Skin of body (tissue), 2 donors: ENCODE measurements around the gene SAG. TPM values are rescaled to one million over a fixed set of nuclear protein-coding genes. Genes with fewer than 3 reads are reported as not detected.
"Not testable (repeated sequence)": the region's sequence is repeated elsewhere in the genome, so short reads cannot be mapped to it uniquely, and the experiment has no call there.

Experiments
- DNase-seq: peaks from one replicate; lab custom pipeline; 2025; lab: John Stamatoyannopoulos, UW
- total RNA-seq: library from RNA; depleted of rRNA; stranded (reverse); fragments of >200 nt; gene quantifications from one replicate; pipeline ENCODE4 v1.2.3, GENCODE V29; 2014

Gene SAG
- total RNA-seq, 1 donor from 2014 or later, result not detected

DNA sequence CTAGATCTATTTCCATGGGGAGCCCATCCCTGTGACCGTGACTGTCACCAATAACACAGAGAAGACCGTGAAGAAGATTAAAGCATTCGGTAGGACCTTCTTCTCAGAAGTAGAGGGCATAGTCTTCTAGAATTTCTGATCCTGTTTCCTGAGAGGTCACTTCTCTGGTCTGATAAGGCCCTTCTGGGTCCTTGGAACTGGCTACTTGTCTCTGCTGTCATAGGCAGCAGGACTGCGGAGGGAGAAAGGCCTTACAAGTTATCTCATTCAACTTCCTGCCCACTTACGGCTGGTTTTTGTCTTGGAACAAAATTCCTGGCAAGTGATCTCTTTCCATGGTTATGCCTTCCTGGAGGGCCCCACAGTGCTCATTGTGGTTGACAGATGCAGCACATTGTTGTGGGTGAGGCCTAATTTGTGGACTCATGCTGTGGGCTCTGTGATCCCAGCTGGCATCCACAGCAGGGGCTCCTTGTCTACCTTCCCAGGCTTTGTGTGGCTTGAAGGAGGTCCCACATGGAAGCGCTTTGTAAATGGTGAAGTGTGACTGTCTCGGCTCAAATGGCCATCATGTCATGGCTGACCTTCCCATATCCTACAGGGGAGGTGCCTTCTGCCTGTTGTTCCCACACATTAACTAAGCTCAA, 22.0 kb downstream of the SAG start:
- peak; percentile 27 for DNase-seq

DNA sequence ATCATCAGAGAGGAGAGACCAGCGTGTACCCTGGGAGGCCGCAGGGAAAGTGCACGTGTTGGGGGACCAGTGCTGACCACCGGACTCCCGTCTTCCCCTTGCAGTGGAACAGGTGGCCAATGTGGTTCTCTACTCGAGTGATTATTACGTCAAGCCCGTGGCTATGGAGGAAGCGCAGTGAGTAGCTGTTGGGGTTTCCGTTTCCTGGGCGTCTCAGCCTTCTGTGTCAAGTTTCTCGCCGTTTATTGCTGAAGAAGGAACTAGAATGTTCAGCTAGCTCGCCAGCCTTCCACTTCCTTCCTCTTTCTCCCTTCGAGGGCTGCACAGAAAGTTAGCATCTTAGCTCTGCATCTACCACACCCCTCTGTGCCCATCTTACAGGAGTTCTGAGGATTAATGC, 23.9 kb downstream of the SAG start:
- no peak for DNase-seq

DNA sequence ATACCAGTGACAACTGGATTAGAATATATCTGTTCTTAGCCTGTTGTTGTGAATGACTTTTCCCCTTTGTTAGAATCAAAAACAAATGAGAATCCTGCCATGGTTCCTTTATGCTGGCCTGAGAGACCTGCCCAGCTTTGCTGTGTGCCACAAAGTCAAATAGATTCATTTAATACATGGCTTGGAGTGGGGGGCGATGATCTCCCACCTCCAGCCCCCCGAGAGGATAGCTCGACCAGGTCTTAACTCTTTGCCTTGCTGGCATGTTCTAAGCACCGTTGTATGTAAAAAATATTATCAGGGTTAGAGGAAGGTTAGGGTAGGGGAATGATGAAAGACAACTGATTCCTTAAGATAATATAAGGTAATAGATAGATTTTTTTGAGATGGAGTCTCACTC, 24.5 kb downstream of the SAG start:
- DNase-seq, result no peak

DNA sequence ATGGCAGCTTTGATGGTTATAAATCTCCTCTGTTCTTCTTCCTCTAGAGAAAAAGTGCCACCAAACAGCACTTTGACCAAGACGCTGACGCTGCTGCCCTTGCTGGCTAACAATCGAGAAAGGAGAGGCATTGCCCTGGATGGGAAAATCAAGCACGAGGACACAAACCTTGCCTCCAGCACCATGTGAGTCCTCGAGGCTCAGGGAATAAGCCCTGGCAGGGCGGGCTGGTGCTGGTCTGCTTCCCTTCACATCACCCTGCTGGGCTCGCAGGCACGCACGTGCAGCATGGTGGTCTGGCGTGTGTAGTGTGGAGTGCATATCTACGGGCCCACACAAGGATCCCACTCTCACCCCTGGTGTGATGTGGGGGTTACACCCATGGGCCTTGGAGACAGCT, 27.3 kb downstream of the SAG start:
- DNase-seq, result no peak

DNA sequence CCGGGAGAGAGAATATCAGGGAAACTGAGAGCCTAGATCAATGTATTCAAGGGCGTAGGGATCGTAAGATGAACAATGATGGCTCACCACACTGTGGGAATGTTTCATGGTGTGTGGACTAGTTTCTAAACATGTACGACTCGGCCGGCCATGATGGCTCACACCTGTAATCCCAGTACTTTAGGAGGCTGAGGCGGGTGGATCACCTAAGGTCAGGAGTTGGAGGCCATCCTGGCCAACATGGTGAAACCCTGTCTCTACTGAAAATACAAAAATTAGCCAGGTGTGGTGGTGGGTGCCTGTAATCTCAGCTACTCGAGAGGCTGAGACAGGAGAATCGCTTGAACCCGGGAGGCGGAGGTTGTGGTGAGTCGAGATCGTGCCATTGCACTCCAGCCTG, 28.5 kb downstream of the SAG start:
- not testable (repeated sequence) for DNase-seq

DNA sequence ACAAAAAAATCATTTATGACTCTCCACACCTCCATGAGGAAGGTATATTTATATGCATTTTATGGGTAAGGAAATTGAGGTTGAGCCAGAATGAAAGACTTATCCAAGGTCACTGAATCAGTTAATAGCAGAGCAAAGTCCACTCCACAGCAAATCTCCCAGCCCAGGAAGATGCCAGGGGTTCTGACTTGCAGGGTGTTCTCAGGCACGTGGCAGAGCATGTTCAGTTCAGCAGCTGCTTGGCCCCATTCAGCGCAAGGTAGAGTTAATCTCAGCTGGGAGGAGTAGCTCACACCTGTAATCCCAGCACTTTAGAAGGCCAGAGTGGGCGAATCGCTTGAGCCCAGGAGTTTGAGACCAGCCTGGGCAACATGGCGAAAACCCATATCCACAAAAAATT, 28.9 kb downstream of the SAG start:
- no peak for DNase-seq

DNA sequence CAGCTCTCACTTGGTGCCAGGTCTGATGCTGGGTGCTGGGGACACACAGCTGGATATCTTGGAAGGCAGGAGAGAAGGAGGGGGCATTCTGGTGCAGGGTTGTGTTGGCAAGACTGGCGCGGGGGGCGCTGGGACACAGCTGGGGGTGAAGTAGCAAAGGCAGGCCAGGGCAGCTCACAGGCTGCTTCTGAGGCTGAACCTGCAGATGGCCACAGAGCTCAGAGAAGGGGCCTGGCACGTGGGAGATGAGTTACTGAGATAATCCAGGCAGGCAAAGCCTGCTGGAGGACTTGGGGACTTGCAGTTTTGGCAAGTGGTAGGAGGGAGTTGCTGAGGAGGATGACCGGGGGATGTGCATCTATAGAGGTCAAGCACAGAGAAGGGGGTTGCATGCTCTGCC, 30.4 kb downstream of the SAG start:
- DNase-seq, result no peak

DNA sequence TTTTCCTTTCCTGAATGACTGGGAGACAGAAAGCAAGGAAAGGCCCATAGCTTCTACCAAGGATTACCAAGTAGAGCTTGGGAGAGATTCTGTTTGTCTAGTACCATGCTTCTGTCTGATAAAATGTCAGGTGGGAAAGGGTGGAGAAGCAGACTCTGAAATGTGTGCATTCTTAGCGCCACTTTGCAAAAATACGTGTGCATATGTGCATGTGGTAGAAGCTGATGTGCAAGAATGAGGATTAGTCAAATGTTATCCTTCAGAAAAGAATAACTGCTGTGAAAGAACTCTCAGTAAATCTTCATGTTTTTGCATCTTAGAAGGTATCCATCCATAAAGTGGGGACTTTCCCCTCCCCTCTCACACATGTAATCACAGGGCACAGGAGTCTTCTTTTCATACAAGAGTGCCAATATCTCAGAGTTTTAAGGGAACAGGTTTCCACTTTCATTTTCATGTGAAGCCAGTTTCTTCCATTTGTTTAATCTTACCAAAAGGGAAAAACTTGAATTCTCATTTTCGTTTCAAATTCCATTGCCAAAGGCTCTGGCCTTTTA, 31.3 kb downstream of the SAG start:
- DNase-seq, result no peak

DNA sequence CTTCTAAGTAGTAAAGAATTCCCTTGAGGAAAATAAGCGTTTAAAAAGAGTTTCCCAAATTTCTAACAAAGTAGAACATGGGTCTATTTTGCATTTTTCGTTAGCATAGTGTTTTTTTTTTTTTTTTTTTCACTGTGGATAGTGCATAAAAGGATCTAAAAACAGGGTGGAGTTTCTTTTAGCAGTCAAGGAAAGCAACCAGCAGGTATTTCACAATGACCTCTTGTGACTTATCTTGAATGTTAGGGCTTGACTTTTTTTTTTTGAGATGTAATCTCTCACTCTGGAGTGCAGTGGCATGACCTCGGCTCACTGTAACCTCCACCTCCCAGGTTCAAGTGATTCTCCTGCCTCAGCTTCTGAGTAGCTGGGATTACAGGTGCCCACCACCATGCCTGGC, 31.8 kb downstream of the SAG start:
- no peak for DNase-seq

DNA sequence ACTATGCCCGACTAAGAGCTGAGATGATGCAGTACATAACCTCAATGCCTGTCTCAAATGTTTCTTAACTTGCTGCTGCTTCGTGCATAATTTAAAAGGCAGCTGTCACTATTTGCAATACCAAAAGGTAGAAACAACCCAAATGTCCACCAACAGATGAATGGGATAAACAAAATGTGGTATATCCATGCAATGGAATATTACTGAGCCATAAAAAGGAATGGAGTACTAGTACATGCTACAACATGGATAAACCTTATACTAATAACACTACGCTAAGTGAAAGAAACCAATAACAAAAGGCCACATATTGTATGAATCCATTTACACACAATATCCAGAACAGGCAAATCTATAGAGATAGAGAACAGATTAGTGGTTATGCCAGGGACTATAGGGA, 33.7 kb downstream of the SAG start:
- no peak for DNase-seq

DNA sequence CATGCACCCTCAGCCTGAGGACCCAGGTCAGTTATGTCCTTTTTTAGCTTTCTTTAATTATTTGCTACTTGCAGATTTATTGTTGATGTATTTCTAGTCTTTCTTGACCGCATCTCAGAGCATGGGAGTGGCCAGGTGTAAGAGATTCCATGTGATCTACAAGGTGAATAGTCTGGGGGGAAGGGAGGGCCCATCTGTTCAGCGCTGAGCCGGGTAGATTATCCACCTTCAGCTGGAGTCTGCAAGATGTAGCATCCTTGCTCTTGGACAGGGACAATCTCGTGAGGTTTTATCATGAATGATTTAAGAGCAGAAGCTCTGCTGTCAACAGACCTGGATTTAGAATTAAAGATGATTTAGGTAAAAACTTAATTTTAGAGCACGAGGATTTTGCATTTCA, 34.7 kb downstream of the SAG start:
- DNase-seq, result no peak

DNA sequence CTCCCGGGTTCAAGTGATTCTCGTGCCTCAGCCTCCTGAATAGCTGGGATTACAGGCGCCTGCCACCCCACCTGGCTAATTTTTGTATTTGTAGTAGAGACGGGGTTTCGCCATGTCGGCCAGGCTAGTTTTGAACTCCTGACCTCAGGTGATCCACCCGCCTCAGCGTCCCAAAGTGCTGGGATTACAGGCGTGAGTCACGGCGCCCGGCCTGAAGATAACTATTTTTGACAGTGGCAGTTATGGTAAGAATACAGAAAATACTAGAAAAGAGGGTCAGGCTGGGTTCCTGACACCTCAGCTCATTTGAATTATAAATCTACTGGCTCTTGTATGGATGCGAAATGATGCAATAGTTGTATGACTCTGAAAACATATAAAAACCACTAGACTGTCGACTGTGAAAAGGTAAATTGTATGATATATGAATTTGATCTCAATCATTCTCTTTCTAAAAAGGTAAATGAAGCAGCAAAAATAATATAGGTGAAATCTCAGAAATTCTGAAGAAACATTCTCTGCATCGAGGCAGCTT, 35.6 kb downstream of the SAG start:
- DNase-seq, result no peak

DNA sequence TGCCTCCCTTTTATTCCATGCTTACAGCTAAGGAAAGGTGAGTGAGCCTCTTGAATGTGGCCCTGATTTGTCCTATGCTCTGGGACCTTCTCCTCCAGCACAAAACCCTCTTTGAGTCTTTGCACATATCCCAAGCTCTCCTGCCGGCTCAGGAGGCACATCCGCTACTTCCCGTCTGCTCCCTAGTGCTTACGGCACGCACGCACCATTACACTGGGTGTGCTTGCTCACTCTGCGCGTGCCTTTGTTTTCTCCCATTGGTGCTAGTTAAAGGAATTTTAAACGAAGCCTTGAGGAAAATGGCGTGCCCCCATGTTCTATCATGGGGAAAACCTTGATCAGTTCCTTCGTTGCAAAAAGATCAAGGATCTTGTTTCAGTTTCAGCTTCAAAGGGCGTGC, 38.8 kb downstream of the SAG start:
- DNase-seq, result no peak

DNA sequence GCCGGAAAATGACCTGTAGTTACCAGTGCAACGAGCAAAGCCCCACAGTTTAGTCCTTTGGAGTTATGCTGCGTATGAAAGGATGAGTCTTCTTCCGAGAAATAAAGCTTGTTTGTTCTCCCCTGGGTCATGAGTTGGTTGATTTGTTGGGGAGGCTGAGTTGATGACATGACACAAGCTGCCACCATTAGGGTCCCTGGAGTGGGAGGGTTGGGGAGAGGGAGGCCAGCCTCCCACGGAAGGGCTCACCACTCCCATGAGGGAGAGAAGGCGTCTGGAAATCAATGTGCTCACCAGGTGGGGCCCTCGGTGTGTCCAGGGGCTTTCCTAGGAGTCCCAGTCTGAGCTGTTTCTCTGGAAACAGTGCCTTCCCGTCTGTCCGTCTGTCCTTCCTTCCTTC, 39.3 kb downstream of the SAG start:
- no peak for DNase-seq

DNA sequence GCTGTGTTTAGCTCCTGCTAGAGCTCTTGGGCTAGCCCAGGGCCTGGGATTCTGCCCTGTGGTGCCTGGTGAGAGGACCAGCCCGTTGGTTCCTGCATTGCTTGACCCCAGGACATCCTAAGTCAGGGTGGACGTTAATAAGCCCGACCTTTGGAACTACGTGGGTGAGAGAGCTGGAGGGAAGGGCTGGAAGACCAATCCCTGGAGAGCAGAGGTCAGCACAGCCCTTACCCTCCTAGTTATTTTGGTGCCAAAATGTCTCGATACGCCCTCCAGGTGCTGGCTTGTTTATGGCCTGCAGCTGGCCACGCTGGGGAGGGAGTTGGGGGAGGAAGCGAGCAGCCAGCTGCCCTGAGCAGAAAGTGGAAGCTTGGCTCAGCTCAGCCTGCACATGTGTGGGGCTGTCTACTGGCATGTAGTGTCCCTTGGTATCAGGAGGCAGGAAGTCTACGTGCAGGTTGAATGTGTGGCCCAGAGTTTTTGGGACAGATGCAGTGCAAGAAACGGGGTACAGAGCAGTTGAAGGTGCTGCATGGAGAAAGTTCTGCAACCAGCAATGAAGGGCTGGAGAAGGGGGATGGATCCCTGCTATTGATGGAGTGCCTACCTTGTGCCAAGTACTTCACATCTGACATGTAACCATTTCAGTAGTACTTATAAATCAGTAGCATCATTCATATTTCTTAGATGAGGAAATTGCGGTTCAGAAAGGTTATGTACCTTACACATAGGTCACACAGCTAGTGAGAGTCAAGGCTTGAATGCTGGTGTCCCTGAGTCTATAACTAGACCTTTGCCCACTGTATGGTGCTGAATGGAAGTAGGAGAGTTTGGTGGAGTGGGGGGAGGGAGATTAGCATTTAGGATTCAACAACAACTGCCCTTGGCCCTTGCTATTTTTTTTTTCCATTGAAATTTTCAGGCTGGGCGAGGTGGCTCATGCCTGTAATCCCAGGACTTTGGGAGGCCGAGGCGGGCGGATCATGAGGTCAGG, 41.7 kb downstream of the SAG start:
- no peak for DNase-seq

DNA sequence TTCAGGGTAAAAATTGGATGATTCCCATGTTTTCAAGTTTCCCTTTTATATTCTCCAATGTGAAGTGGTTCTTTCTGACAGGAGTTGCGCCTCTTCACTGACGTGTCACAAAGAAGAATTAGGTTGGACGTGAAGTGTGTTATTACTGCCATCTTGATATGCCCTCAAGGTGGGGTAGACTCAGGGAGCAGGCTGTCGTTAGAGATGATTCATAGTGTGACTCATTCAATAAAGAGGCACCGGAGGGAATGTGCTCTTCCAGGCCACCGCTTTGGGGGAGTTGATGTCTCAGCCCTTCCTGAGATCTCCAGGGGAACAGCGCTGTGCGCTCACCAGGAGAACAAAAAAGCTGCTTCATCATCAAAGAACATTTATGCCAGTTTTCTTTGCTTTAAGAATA, 43.1 kb downstream of the SAG start:
- no peak for DNase-seq

DNA sequence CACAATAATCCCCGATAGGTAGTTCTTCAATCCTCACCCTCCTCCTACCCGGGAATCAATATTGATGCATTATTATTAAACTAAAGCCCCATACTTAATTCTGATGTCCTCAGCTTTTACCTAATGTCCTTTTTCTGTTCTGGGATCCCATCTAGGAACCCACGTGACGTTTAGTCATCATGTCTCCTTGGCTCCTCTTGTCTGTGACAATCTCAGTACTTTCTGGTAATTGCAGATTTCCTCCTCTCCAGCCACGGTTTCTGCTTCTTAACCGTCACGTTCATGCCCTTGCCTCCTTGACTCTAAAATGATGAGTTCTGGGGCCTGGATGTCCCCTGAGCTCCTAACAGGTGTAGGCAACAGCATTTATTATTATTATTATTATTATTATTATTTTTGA, 43.8 kb downstream of the SAG start:
- no peak for DNase-seq

DNA sequence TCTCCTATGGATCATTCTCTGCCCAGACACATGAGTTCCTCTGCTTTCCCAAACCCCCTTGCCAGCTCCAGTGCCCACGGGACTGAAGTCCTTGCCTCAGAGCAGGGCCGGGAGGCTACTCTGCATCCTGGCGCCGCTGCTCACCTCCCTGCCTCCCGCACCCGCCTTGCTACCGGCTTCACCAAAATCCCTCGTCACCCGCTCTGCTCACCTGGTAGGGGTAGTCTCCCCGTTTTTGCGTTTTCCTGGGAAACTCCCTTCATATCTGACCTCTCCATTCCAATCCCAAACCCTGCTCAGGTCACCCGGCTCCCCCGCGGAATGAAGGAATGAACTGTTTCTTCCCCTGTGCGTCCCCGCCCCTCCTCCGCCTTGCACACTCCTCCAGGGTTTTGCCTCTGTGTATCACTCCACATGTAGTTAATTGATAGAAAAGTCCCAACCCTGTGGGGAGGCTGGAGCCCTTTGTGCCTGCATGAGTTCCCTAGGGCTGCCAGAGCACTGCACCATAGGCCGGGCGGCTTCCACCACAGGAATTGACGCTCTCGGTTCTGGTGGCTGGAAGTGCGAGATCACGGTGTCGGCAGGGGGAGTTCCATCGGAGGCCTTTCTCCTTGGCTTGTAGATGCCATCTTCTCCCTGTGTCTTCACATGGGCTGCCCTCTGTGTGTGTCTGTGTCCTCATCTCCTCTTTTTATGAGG, 44.7 kb downstream of the SAG start:
- no peak for DNase-seq

DNA sequence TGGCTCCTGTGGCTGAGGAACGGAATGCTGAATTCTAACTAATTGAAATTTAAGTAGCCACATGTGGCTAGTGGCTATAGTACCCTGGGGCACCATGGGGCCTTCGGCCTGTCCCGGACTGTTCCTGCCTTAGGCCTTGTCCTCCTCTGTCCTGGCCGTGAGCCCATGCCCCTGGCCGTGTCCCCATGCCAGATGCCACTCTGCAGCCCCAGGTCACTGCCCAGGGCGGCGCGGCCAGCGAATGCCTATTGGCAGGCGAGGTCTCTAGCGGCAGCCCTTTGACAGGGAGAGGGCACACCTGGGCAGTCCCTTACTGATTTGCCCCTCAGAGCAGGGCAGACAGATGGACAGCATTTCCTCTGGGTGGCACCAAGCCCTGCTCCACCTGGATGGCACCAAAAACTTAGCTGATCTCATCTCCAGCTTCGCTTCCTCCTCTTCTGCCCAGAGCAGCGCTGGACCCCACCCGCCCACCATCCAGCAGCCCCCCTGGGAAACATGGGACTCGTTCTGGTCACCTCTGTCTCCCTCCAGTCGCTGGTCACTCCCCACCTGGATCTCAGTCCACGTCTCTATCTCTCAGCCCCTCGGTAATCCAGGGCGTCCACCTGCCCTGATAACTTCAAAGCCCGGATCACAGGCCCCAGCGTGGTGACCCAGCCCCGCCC, 45.6 kb downstream of the SAG start:
- DNase-seq, result no peak

DNA sequence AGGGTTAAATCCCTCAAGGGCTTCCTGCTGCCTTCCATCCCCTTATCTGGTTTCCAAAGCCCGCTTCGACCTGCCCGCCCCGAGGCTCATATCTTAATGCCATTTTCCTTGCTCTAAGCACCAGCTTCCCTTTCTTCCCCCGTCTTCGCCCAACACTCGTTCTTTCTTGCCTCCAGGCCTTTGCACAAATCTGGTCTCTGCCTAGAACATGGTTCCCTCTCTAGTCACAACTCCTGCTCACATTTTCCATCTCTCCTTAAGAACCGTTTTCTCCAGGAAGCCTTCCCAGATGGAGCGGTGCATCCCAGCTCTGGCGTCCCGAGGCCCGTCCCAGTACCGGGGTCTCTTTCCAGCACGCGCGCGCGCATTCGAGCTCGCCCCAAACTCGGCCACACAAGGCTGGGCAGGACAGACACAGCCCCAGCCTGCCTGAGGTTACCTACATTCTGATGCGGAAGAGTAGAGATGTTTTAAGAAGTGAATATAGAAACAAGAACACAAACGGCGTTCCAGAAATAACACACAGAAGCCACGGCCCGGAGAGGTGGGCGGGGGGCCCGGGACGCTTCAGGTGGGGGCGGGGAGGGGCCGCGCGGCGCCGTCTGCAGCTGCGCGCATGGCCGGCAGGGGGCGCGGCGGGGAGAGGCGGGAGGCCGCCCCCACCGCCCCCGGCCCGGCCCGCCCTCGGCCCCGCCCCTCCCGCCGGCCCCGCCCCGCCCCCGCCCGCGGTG, 46.3 kb downstream of the SAG start, which contains the start of gene DGKD:
DGKD (plus strand) TSS at position 726 of the 731 bp plus-strand sequence. CDS start 25 bp downstream, outside the sequence.
- DNase-seq, result peak; percentile 30
